ENCODE data around the gene L3MBTL3.

- no peak for TF ChIP-seq POLR2A (IDR thresholded peaks at IDR 0.05; ENCODE audit: low read length)
- TF ChIP-seq GATA1 (IDR thresholded peaks at IDR 0.05; ENCODE audit: low read depth, low read length), result no peak
Observed at GRCh38 chr6:130090796-130091195, 72.4 kb downstream of the L3MBTL3 start.
